Measurements from ENCODE around the gene PDZD2.

GRCh38 chr5:32001707-32002106, 362.8 kb downstream of the PDZD2 start:
- TF ChIP-seq EZH2 (IDR thresholded peaks at IDR 0.05; ENCODE audit: insufficient read depth, poor library complexity, severe bottlenecking) (no peak), EZH2phosphoT487 (IDR thresholded peaks at IDR 0.05; ENCODE audit: insufficient read depth, low read depth) (no peak)
